ENCODE measurements around the gene POLE2.

Gene POLE2

DNA sequence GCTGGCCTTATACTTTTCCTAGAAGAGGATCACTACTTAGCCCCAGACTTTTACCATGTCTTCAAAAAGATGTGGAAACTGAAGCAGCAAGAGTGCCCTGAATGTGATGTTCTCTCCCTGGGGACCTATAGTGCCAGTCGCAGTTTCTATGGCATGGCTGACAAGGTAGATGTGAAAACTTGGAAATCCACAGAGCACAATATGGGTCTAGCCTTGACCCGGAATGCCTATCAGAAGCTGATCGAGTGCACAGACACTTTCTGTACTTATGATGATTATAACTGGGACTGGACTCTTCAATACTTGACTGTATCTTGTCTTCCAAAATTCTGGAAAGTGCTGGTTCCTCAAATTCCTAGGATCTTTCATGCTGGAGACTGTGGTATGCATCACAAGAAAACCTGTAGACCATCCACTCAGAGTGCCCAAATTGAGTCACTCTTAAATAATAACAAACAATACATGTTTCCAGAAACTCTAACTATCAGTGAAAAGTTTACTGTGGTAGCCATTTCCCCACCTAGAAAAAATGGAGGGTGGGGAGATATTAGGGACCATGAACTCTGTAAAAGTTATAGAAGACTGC, 65.9 kb downstream of the POLE2 start:
- TF ChIP-seq TAF1 (IDR thresholded peaks at IDR 0.05; ENCODE audit: low read depth), result no peak
- TF ChIP-seq EGR1 (IDR thresholded peaks at IDR 0.05), result no peak
- TF ChIP-seq, protein P1, sequence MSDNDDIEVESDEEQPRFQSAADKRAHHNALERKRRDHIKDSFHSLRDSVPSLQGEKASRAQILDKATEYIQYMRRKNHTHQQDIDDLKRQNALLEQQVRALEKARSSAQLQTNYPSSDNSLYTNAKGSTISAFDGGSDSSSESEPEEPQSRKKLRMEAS (IDR thresholded peaks at IDR 0.05), result no peak
- TF ChIP-seq, protein P2, sequence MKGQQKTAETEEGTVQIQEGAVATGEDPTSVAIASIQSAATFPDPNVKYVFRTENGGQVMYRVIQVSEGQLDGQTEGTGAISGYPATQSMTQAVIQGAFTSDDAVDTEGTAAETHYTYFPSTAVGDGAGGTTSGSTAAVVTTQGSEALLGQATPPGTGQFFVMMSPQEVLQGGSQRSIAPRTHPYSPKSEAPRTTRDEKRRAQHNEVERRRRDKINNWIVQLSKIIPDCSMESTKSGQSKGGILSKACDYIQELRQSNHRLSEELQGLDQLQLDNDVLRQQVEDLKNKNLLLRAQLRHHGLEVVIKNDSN (IDR thresholded peaks at IDR 0.05), result no peak
- TF ChIP-seq, protein P3, sequence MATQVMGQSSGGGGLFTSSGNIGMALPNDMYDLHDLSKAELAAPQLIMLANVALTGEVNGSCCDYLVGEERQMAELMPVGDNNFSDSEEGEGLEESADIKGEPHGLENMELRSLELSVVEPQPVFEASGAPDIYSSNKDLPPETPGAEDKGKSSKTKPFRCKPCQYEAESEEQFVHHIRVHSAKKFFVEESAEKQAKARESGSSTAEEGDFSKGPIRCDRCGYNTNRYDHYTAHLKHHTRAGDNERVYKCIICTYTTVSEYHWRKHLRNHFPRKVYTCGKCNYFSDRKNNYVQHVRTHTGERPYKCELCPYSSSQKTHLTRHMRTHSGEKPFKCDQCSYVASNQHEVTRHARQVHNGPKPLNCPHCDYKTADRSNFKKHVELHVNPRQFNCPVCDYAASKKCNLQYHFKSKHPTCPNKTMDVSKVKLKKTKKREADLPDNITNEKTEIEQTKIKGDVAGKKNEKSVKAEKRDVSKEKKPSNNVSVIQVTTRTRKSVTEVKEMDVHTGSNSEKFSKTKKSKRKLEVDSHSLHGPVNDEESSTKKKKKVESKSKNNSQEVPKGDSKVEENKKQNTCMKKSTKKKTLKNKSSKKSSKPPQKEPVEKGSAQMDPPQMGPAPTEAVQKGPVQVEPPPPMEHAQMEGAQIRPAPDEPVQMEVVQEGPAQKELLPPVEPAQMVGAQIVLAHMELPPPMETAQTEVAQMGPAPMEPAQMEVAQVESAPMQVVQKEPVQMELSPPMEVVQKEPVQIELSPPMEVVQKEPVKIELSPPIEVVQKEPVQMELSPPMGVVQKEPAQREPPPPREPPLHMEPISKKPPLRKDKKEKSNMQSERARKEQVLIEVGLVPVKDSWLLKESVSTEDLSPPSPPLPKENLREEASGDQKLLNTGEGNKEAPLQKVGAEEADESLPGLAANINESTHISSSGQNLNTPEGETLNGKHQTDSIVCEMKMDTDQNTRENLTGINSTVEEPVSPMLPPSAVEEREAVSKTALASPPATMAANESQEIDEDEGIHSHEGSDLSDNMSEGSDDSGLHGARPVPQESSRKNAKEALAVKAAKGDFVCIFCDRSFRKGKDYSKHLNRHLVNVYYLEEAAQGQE (IDR thresholded peaks at IDR 0.05; ENCODE audit: low read depth), result no peak
- TF ChIP-seq FOXM1 (IDR thresholded peaks at IDR 0.05; ENCODE audit: borderline replicate concordance, low read depth), result no peak
- TF ChIP-seq CREB1 (IDR thresholded peaks at IDR 0.05; ENCODE audit: low read depth), result no peak
- no peak for TF ChIP-seq ZBTB7A (IDR thresholded peaks at IDR 0.05; ENCODE audit: low read depth)

DNA sequence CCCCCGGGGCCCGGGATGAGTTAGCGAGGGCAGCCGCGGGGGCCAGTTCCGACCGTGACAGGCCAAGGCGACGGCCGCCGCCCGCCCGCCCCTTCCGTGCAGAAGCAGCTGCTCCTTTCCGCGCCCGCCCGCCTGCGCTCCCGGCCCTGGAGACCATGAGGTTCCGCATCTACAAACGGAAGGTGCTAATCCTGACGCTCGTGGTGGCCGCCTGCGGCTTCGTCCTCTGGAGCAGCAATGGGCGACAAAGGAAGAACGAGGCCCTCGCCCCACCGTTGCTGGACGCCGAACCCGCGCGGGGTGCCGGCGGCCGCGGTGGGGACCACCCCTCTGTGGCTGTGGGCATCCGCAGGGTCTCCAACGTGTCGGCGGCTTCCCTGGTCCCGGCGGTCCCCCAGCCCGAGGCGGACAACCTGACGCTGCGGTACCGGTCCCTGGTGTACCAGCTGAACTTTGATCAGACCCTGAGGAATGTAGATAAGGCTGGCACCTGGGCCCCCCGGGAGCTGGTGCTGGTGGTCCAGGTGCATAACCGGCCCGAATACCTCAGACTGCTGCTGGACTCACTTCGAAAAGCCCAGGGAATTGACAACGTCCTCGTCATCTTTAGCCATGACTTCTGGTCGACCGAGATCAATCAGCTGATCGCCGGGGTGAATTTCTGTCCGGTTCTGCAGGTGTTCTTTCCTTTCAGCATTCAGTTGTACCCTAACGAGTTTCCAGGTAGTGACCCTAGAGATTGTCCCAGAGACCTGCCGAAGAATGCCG, 66.7 kb downstream of the POLE2 start:
- no peak for TF ChIP-seq FOXM1 (IDR thresholded peaks at IDR 0.05; ENCODE audit: borderline replicate concordance, low read depth)
- no peak for TF ChIP-seq EP300 (IDR thresholded peaks at IDR 0.05; ENCODE audit: borderline replicate concordance)
- TF ChIP-seq, protein P1 (IDR thresholded peaks at IDR 0.05), result peak; percentile 88

DNA sequence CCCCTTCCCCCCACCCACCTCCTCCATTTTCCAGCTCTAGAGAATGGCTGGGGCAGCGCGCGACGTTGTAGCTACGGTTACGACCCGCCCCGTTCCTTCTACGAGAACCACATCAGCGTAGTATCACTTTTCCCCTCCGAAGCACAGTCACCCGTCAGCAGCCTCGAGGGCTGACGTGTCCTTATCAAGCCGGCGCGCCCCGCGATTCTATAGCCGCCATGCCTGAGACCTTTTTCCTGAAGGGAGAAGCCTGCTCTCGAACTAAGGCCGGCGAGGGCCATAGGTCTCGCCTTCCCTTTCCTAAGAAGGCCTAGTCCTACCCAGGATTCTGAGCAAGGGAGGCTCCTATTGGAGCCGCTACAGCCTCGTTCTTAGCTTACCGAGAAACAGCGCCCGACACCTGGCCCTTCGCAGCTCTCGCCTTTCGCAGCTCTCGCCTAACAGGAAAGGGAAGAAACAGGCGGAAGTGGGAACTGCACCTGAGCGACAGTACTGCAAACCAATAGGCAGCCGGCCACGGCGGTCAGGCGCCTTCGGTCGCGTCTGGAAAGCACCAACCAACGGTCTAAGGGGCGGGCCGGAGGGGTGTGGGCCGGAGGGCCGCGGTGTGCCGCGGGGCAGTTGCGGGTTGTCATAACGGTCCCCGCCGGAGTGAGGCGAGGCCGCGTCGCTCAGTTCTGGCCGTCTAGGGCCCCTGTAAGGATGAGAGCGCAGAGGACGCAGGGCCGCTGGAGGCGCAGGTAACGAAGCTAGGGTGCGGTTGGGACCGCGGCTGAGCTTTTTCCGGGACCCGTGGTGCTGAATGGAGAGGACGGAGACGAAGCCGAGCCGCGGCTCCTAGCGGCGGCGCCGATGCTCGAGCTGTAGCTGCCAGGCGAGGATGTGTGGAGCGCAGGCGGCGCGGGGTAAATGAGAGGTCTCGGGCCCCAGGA, 67.6 kb downstream of the POLE2 start, which contains the start of the genes MGAT2 and RPL36AL:
MGAT2 (plus strand) TSS at position 618 of the 932 bp plus-strand sequence. CDS start 470 bp downstream, outside the sequence.
RPL36AL (minus strand) TSS at position 445 of the 932 bp plus-strand sequence. CDS start 1,522 bp downstream, outside the sequence.
- TF ChIP-seq CEBPB (IDR thresholded peaks at IDR 0.05), result no peak
- TF ChIP-seq NFIC (IDR thresholded peaks at IDR 0.05), result no peak
- TF ChIP-seq CREB1 (IDR thresholded peaks at IDR 0.05; ENCODE audit: low read depth), result no peak; the same call in 1 of the 2 replicates
- peak; percentile 55; the same call in 1 of the 2 replicates for TF ChIP-seq YY1 (IDR thresholded peaks at IDR 0.05; ENCODE audit: low read depth)
- no peak for TF ChIP-seq EGR1 (IDR thresholded peaks at IDR 0.05)
- TF ChIP-seq EP300 (IDR thresholded peaks at IDR 0.05; ENCODE audit: borderline replicate concordance), result no peak
- TF ChIP-seq, protein P1 (IDR thresholded peaks at IDR 0.05), result peak; percentile 62; the same call in 1 of the 2 replicates
- TF ChIP-seq TEAD4 (IDR thresholded peaks at IDR 0.05), result no peak
- TF ChIP-seq, protein P2 (IDR thresholded peaks at IDR 0.05), result peak; percentile 87
- peak; percentile 23; the same call in 1 of the 2 replicates for TF ChIP-seq FOXM1 (IDR thresholded peaks at IDR 0.05; ENCODE audit: borderline replicate concordance, low read depth)
- peak; percentile 94 for TF ChIP-seq TAF1 (IDR thresholded peaks at IDR 0.05; ENCODE audit: low read depth)
- no peak; the same call in none of the 2 replicates for TF ChIP-seq TCF12 (IDR thresholded peaks at IDR 0.05; ENCODE audit: low read depth)
- no peak for TF ChIP-seq RAD21 (IDR thresholded peaks at IDR 0.05; ENCODE audit: low read depth)
- no peak for TF ChIP-seq ZBTB7A (IDR thresholded peaks at IDR 0.05; ENCODE audit: low read depth)

DNA sequence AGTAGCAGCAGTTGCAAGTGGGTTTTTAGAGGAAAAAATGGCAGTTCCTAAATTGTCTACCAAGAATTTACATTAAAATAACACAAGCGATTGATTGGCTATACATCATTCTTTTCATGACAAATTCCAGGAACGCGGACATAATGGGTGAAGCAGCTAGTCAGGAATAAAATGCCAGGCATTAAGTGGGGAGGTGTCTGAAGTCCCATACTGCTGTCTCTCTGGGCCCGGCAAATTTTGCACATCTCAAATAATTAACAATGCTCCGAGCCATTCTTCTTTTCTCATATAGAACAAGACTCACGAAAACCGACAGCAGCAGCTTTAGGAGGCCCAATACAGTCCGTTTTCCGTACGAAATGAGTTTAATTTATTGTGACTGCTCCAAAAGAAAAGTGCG, 68.3 kb downstream of the POLE2 start:
- TF ChIP-seq FOXM1 (IDR thresholded peaks at IDR 0.05; ENCODE audit: borderline replicate concordance, low read depth) (no peak), EP300 (IDR thresholded peaks at IDR 0.05; ENCODE audit: borderline replicate concordance) (no peak), CEBPB (IDR thresholded peaks at IDR 0.05) (no peak), TEAD4 (IDR thresholded peaks at IDR 0.05) (no peak), ZBTB7A (IDR thresholded peaks at IDR 0.05; ENCODE audit: low read depth) (no peak), EGR1 (IDR thresholded peaks at IDR 0.05) (no peak), CREB1 (IDR thresholded peaks at IDR 0.05; ENCODE audit: low read depth) (no peak), RAD21 (IDR thresholded peaks at IDR 0.05; ENCODE audit: low read depth) (no peak)
- TF ChIP-seq, protein P3 (IDR thresholded peaks at IDR 0.05; ENCODE audit: low read depth), result no peak
- TF ChIP-seq, protein P2 (IDR thresholded peaks at IDR 0.05), result no peak
